GM23338 (cell line): Measurements from ENCODE around the gene KRT16. TPM values are rescaled to one million over a fixed set of nuclear protein-coding genes. Genes with fewer than 3 reads are reported as not detected.

Experiments used
- ATAC-seq: fragments of 200-7000 bp; cut with Tn5 transposase; 3 replicates; pipeline ENCODE4 v1.9.1; 2020
- DNase-seq: peaks from one replicate; pipeline ENCODE4 v3.0.0-alpha.2; 2015; ENCODE audit warnings: low spot score
- H2AFZ ChIP-seq: fragments of 200-600 bp; sonication (generic); 2 replicates; pipeline ENCODE4 v1.8.0; 2016; ENCODE audit warnings: antibody characterized with exemption, mild to moderate bottlenecking, moderate library complexity
- H3F3A ChIP-seq: fragments of 200-600 bp; sonication (generic); replicated peaks from 2 replicates; pipeline ENCODE4 v1.8.0; 2017; ENCODE audit warnings: antibody characterized with exemption, mixed run types, low read depth
- H3K27ac ChIP-seq: fragments of 200-600 bp; sonication (generic); 2 replicates; pipeline ENCODE4 v1.6.1; 2016; ENCODE audit warnings: low read depth
- H3K27me3 ChIP-seq: fragments of 200-600 bp; sonication (generic); 2 replicates; pipeline ENCODE4 v1.8.0; 2016; ENCODE audit warnings: mild to moderate bottlenecking, mixed run types, moderate library complexity; ENCODE audit not compliant: insufficient read depth
- H3K36me3 ChIP-seq: fragments of 200-600 bp; sonication (generic); 2 replicates; pipeline ENCODE4 v1.8.0; 2016; ENCODE audit warnings: mild to moderate bottlenecking; ENCODE audit not compliant: insufficient read depth
- H3K4me1 ChIP-seq: fragments of 200-600 bp; sonication (generic); 2 replicates; pipeline ENCODE4 v1.8.0; 2016; ENCODE audit warnings: mild to moderate bottlenecking, moderate library complexity; ENCODE audit not compliant: insufficient read depth
- H3K4me2 ChIP-seq: fragments of 200-600 bp; sonication (generic); 2 replicates; pipeline ENCODE4 v1.7.1; 2017; ENCODE audit warnings: mixed run types
- H3K4me3 ChIP-seq: fragments of 200-600 bp; sonication (generic); 2 replicates; pipeline ENCODE4 v1.6.1; 2016; ENCODE audit warnings: mixed run types
- H3K79me2 ChIP-seq: fragments of 200-600 bp; sonication (generic); replicated peaks from 2 replicates; pipeline ENCODE4 v1.8.0; 2017; ENCODE audit warnings: mild to moderate bottlenecking; ENCODE audit not compliant: insufficient read depth
- H3K9me2 ChIP-seq: fragments of 200-600 bp; sonication (generic); 2 replicates; pipeline ENCODE4 v1.8.0; 2017; ENCODE audit not compliant: insufficient read depth
- H4K20me1 ChIP-seq: fragments of 200-600 bp; sonication (generic); replicated peaks from 2 replicates; pipeline ENCODE4 v1.8.0; 2017; ENCODE audit warnings: mild to moderate bottlenecking; ENCODE audit not compliant: insufficient read depth
- H3K27ac Mint-ChIP-seq: 2 replicates; pipeline ENCODE4 v1.8.0; 2020; ENCODE audit warnings: inconsistent platforms, mild to moderate bottlenecking, moderate library complexity, mixed read lengths
- H3K27me3 Mint-ChIP-seq: 3 replicates; pipeline ENCODE4 v1.8.0; 2022; ENCODE audit warnings: low read depth, mild to moderate bottlenecking, moderate library complexity, mixed read lengths, inconsistent platforms; ENCODE audit not compliant: insufficient read depth, poor library complexity
- H3K36me3 Mint-ChIP-seq: 3 replicates; pipeline ENCODE4 v1.8.0; 2021; ENCODE audit warnings: low read depth, mild to moderate bottlenecking, inconsistent platforms, moderate library complexity, mixed read lengths
- H3K4me1 Mint-ChIP-seq: 3 replicates; pipeline ENCODE4 v1.8.0; 2020; ENCODE audit warnings: mild to moderate bottlenecking, inconsistent platforms, mixed read lengths
- H3K4me3 Mint-ChIP-seq: 3 replicates; pipeline ENCODE4 v1.8.0; 2021; ENCODE audit warnings: moderate library complexity, mild to moderate bottlenecking, inconsistent platforms, mixed read lengths
- H3K9me3 Mint-ChIP-seq: 3 replicates; pipeline ENCODE4 v1.8.0; 2020; ENCODE audit warnings: moderate library complexity, mild to moderate bottlenecking, inconsistent platforms, mixed read lengths
- CREB1 ChIP-seq: fragments of 250-450 bp; sonication (Bioruptor Pico); IDR thresholded peaks from 2 replicates; pipeline ENCODE4 v1.5.0; 2020; ENCODE audit warnings: low read depth, mild to moderate bottlenecking, moderate library complexity
- EZH2 ChIP-seq: fragments of 200-600 bp; sonication (generic); IDR thresholded peaks from one replicate; pipeline ENCODE4 v1.8.0; 2017; ENCODE audit warnings: antibody characterized with exemption, mild to moderate bottlenecking, low read depth; ENCODE audit not compliant: unreplicated experiment
- EZH2phosphoT487 ChIP-seq: fragments of 200-600 bp; sonication (generic); IDR thresholded peaks from one replicate; pipeline ENCODE4 v1.8.1; 2018; ENCODE audit warnings: antibody characterized with exemption; ENCODE audit not compliant: unreplicated experiment
- NANOG ChIP-seq: IDR thresholded peaks from 2 replicates; pipeline ENCODE4 v1.6.1; 2016; ENCODE audit warnings: antibody characterized with exemption, borderline replicate concordance
- POLR2AphosphoS5 ChIP-seq: IDR thresholded peaks from 2 replicates; pipeline ENCODE4 v1.6.1; 2016; ENCODE audit warnings: antibody characterized with exemption, low read depth
- polyA plus RNA-seq: library from polyadenylated mRNA; unstranded; fragments of >200 nt; fragmentation: Nextera tagmentation; extraction: Ambion mirVana; gene quantifications from 2 replicates; pipeline ENCODE4 v1.2.1, GENCODE V29; 2016
- total RNA-seq: library from RNA; depleted of rRNA; stranded (reverse); fragments of >200 nt; shearing (Covaris generic); gene quantifications from 2 replicates; pipeline ENCODE4 v1.2.3, GENCODE V29; 2014
- TF ChIP-seq, protein P1 (sequence below): fragments of 250-450 bp; sonication (Bioruptor Pico); IDR thresholded peaks from 2 replicates; pipeline ENCODE4 v1.5.0; 2020; ENCODE audit warnings: mild to moderate bottlenecking, moderate library complexity
- TF ChIP-seq, protein P2 (sequence below): IDR thresholded peaks from 2 replicates; pipeline ENCODE4 v1.6.1; 2016; ENCODE audit warnings: antibody characterized with exemption

KRT16 gene
- total and polyA plus RNA-seq, 2 experiments from 2014 or later: not detected

- DNase-seq (no peak), ATAC-seq (no peak)
- Mint-ChIP-seq H3K36me3 (no peaks in the 10 kb centered on the region), H3K4me1 (peaks cover 20% of the 10 kb centered on the region), H3K27me3 (peaks cover 9% of the 10 kb centered on the region), H3K4me3 (no peak overlapping the region), H3K9me3 (no peaks in the 10 kb centered on the region), H3K27ac (no peak overlapping the region)
- no peak overlapping the region for H2AFZ ChIP-seq
- no peaks in the 10 kb centered on the region for H3K9me2 ChIP-seq
- no peak overlapping the region for H3K4me2 ChIP-seq
- H3K79me2 ChIP-seq: no peaks in the 10 kb centered on the region
- H3K4me1 ChIP-seq: peaks cover 5% of the 10 kb centered on the region
- no peak overlapping the region for H3K27ac ChIP-seq
- TF ChIP-seq CREB1 (CRISPR knock-in tag) (no peak), EZH2phosphoT487 (no peak), EZH2 (no peak), POLR2AphosphoS5 (no peak), NANOG (no peak)
- TF ChIP-seq, protein P1, sequence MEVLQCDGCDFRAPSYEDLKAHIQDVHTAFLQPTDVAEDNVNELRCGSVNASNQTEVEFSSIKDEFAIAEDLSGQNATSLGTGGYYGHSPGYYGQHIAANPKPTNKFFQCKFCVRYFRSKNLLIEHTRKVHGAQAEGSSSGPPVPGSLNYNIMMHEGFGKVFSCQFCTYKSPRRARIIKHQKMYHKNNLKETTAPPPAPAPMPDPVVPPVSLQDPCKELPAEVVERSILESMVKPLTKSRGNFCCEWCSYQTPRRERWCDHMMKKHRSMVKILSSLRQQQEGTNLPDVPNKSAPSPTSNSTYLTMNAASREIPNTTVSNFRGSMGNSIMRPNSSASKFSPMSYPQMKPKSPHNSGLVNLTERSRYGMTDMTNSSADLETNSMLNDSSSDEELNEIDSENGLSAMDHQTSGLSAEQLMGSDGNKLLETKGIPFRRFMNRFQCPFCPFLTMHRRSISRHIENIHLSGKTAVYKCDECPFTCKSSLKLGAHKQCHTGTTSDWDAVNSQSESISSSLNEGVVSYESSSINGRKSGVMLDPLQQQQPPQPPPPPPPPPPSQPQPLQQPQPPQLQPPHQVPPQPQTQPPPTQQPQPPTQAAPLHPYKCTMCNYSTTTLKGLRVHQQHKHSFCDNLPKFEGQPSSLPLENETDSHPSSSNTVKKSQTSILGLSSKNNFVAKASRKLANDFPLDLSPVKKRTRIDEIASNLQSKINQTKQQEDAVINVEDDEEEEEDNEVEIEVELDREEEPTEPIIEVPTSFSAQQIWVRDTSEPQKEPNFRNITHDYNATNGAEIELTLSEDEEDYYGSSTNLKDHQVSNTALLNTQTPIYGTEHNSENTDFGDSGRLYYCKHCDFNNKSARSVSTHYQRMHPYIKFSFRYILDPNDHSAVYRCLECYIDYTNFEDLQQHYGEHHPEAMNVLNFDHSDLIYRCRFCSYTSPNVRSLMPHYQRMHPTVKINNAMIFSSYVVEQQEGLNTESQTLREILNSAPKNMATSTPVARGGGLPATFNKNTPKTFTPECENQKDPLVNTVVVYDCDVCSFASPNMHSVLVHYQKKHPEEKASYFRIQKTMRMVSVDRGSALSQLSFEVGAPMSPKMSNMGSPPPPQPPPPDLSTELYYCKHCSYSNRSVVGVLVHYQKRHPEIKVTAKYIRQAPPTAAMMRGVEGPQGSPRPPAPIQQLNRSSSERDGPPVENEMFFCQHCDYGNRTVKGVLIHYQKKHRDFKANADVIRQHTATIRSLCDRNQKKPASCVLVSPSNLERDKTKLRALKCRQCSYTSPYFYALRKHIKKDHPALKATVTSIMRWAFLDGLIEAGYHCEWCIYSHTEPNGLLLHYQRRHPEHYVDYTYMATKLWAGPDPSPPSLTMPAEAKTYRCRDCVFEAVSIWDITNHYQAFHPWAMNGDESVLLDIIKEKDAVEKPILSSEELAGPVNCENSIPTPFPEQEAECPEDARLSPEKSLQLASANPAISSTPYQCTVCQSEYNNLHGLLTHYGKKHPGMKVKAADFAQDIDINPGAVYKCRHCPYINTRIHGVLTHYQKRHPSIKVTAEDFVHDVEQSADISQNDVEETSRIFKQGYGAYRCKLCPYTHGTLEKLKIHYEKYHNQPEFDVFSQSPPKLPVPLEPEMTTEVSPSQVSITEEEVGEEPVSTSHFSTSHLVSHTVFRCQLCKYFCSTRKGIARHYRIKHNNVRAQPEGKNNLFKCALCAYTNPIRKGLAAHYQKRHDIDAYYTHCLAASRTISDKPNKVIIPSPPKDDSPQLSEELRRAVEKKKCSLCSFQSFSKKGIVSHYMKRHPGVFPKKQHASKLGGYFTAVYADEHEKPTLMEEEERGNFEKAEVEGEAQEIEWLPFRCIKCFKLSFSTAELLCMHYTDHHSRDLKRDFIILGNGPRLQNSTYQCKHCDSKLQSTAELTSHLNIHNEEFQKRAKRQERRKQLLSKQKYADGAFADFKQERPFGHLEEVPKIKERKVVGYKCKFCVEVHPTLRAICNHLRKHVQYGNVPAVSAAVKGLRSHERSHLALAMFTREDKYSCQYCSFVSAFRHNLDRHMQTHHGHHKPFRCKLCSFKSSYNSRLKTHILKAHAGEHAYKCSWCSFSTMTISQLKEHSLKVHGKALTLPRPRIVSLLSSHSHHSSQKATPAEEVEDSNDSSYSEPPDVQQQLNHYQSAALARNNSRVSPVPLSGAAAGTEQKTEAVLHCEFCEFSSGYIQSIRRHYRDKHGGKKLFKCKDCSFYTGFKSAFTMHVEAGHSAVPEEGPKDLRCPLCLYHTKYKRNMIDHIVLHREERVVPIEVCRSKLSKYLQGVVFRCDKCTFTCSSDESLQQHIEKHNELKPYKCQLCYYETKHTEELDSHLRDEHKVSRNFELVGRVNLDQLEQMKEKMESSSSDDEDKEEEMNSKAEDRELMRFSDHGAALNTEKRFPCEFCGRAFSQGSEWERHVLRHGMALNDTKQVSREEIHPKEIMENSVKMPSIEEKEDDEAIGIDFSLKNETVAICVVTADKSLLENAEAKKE (CRISPR knock-in tag): no peak
- TF ChIP-seq, protein P2, sequence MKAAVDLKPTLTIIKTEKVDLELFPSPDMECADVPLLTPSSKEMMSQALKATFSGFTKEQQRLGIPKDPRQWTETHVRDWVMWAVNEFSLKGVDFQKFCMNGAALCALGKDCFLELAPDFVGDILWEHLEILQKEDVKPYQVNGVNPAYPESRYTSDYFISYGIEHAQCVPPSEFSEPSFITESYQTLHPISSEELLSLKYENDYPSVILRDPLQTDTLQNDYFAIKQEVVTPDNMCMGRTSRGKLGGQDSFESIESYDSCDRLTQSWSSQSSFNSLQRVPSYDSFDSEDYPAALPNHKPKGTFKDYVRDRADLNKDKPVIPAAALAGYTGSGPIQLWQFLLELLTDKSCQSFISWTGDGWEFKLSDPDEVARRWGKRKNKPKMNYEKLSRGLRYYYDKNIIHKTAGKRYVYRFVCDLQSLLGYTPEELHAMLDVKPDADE: no peak
- no peak overlapping the region for H3K4me3 ChIP-seq
- no peaks in the 10 kb centered on the region for H4K20me1 ChIP-seq
- H3K27me3 ChIP-seq: no peaks in the 10 kb centered on the region
- H3K36me3 ChIP-seq: no peaks in the 10 kb centered on the region
- H3F3A ChIP-seq: no peaks in the 10 kb centered on the region
Measured at GRCh38 chr17:41657176-41657754, 44.7 kb upstream of the KRT16 start.
